Peyer's patch (tissue), 4 donors: ENCODE results near the gene SLC17A8. TPM values are rescaled to one million over a fixed set of nuclear protein-coding genes. Genes with fewer than 3 reads are reported as not detected.

Source experiments
- DNase-seq, 3 donors: peaks; one replicate each; pipeline ENCODE4 v3.0.0-alpha.2; 2017 to 2019
- H3K27ac ChIP-seq, 4 donors: fragments of 200-600 bp; sonication (generic); one replicate each; pipeline ENCODE4 v1.5.1; 2016 to 2019
- H3K27me3 ChIP-seq, 2 donors: fragments of 200-600 bp; sonication (generic); one replicate each; pipeline ENCODE4 v1.5.1; 2019
- H3K36me3 ChIP-seq, 3 donors: fragments of 200-600 bp; sonication (generic); one replicate each; pipeline ENCODE4 v1.5.1; 2016 to 2019
- H3K4me1 ChIP-seq, 4 donors: fragments of 200-600 bp; sonication (generic); one replicate each; pipeline ENCODE4 v1.5.1; 2016 to 2019
- H3K4me3 ChIP-seq, 4 donors: fragments of 200-600 bp; sonication (generic); 1 replicate in 3 of 4; 2 replicates in 1 of 4; pipeline ENCODE4 v1.5.1; 2016 to 2019; ENCODE audit warnings: mild to moderate bottlenecking in 1 of 4
- H3K9me3 ChIP-seq, 4 donors: fragments of 200-600 bp; sonication (generic); one replicate each; pipeline ENCODE4 v1.5.1; 2016 to 2019; ENCODE audit warnings: mild to moderate bottlenecking in 1 of 4
- POLR2A ChIP-seq, 2 donors: fragments of 450-650 bp; IDR thresholded peaks; one replicate each; pipeline ENCODE4 v1.5.1; 2017; ENCODE audit warnings: antibody characterized with exemption in 2 of 2, mild to moderate bottlenecking in 2 of 2, moderate library complexity in 2 of 2
- total RNA-seq, 4 donors: library from RNA; depleted of rRNA; stranded (reverse); fragments of >200 nt; gene quantifications; one replicate each; pipeline ENCODE4 v1.1.0, GENCODE V29; 2016
- TF ChIP-seq, protein P1 (sequence below), 6 experiments: fragments of 450-650 bp in 4 of 6; fragments of 200-600 bp in 2 of 6; sonication (generic) in 1 of 6; IDR thresholded peaks; one replicate each; pipeline ENCODE4 v1.5.1; 2017 to 2019; ENCODE audit warnings: antibody characterized with exemption in 6 of 6, mild to moderate bottlenecking in 3 of 6, moderate library complexity in 1 of 6

SLC17A8 gene
- total RNA-seq, 4 donors from 2014 or later = 61.9 to 212 (median 83.1) TPM; not detected in 1

- peak in 1 of 3 donors; percentile 53 for DNase-seq
- peak overlapping the region in 3 of 4 donors; percentile 51 to 75 (median 70) for H3K27ac ChIP-seq
Observed at GRCh38 chr12:100398307-100398706, 41.4 kb downstream of the SLC17A8 start.

DNA sequence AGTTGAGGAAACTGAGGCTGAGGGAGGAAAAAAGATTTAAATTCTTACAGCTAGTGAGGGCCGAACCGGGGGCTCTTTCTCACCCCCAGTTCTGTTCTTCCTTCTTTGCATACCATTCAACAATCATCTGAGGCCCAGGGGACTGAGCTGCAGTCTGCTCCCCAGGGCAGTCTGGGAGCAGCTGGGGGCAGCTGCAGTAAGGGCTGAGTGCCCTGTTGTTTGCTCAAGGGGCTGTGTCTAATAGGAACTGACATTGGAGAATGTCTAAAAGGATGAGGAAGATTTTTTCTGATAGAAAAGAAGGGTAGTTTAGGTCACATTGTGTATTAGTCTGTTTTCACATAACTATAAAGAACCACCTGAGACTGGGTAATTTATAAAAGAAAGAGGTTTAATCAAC is 42.2 kb downstream of the SLC17A8 start:
- no peak overlapping the region for H3K4me3 ChIP-seq
- H3K9me3 ChIP-seq = no peaks in the 10 kb centered on the region
- no peaks in the 10 kb centered on the region for H3K27me3 ChIP-seq
- no peak for DNase-seq
- TF ChIP-seq, protein P1, sequence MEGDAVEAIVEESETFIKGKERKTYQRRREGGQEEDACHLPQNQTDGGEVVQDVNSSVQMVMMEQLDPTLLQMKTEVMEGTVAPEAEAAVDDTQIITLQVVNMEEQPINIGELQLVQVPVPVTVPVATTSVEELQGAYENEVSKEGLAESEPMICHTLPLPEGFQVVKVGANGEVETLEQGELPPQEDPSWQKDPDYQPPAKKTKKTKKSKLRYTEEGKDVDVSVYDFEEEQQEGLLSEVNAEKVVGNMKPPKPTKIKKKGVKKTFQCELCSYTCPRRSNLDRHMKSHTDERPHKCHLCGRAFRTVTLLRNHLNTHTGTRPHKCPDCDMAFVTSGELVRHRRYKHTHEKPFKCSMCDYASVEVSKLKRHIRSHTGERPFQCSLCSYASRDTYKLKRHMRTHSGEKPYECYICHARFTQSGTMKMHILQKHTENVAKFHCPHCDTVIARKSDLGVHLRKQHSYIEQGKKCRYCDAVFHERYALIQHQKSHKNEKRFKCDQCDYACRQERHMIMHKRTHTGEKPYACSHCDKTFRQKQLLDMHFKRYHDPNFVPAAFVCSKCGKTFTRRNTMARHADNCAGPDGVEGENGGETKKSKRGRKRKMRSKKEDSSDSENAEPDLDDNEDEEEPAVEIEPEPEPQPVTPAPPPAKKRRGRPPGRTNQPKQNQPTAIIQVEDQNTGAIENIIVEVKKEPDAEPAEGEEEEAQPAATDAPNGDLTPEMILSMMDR (IDR thresholded peaks at IDR 0.05) = no peak
- no peak for TF ChIP-seq POLR2A (IDR thresholded peaks at IDR 0.05)
- peak overlapping the region in 3 of 4 donors; percentile 51 to 75 (median 70) for H3K27ac ChIP-seq
- no peaks in the 10 kb centered on the region for H3K36me3 ChIP-seq
- H3K4me1 ChIP-seq = peaks cover 0 to 34% (median 0%) of the 10 kb centered on the region in 4 donors

More at GRCh38 chr12:100398307-100398706, 41.4 kb downstream of the SLC17A8 start:
- Histone ChIP-seq H3K4me1 (peaks cover 0 to 34% (median 0%) of the 10 kb centered on the region in 4 donors), H3K36me3 (no peaks in the 10 kb centered on the region), H3K4me3 (no peak overlapping the region), H3K27me3 (no peaks in the 10 kb centered on the region), H3K9me3 (no peaks in the 10 kb centered on the region)
- TF ChIP-seq, protein P1 (IDR thresholded peaks at IDR 0.05) = no peak
- no peak for TF ChIP-seq POLR2A (IDR thresholded peaks at IDR 0.05)

- no peak for DNase-seq
- Histone ChIP-seq H3K4me3 (no peak overlapping the region), H3K36me3 (no peaks in the 10 kb centered on the region), H3K27me3 (no peaks in the 10 kb centered on the region), H3K27ac (peak overlapping the region in 2 of 4 donors; percentile 16 to 65), H3K9me3 (no peaks in the 10 kb centered on the region), H3K4me1 (peaks cover 0 to 34% (median 0%) of the 10 kb centered on the region in 4 donors)
- TF ChIP-seq, protein P1 (IDR thresholded peaks at IDR 0.05) = peak in 1 of 6 experiments; percentile 9
- no peak for TF ChIP-seq POLR2A (IDR thresholded peaks at IDR 0.05)
Observed at GRCh38 chr12:100401660-100402059, 44.8 kb downstream of the SLC17A8 start.

DNA sequence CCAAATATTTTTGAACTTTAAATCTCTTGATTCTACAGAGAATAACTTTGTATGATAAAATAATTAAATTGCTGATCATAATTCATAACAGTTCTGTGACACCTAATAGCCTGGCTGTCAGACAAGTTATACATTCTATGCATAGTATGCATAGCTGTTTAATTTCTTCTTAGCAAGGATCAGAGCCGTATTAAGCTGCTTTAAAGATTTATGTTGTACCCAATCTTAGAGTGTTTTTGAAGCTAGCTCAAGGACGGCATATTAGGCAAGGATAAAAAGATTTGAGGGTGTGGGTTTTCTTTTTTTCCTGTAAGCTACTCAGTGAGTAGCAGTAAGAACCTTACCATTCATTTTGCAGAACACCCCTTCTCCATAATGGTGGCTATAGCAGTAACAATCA is 45.9 kb downstream of the SLC17A8 start:
- Histone ChIP-seq H3K4me1 (peaks cover 0 to 34% (median 0%) of the 10 kb centered on the region in 4 donors), H3K27me3 (no peaks in the 10 kb centered on the region), H3K27ac (no peak overlapping the region), H3K4me3 (no peak overlapping the region), H3K9me3 (no peaks in the 10 kb centered on the region), H3K36me3 (no peaks in the 10 kb centered on the region)
- no peak for TF ChIP-seq POLR2A (IDR thresholded peaks at IDR 0.05)
- TF ChIP-seq, protein P1 (IDR thresholded peaks at IDR 0.05) = no peak
- DNase-seq = no peak

GRCh38 chr12:100403446-100403845 is 46.6 kb downstream of the SLC17A8 start:
- peak overlapping the region in 1 of 4 donors; percentile 68 for H3K27ac ChIP-seq
- no peak overlapping the region for H3K4me3 ChIP-seq
- DNase-seq = no peak
- H3K36me3 ChIP-seq = no peaks in the 10 kb centered on the region
- H3K9me3 ChIP-seq = no peaks in the 10 kb centered on the region
- TF ChIP-seq, protein P1 (IDR thresholded peaks at IDR 0.05) = no peak
- peak in 1 of 2 donors; percentile 12 for TF ChIP-seq POLR2A (IDR thresholded peaks at IDR 0.05)
- no peaks in the 10 kb centered on the region for H3K27me3 ChIP-seq
- H3K4me1 ChIP-seq = peaks cover 0 to 34% (median 0%) of the 10 kb centered on the region in 4 donors
